Stimulated activated CD8-positive, alpha-beta memory T cell treated with anti-CD3 and anti-CD28 coated beads, Interleukin-4, amount 100 ng/mL, for 48 hours (primary cell): ENCODE results near the gene IGF2BP1.

ENCODE experiments used
- DNase-seq: peaks from one replicate; pipeline ENCODE4 v3.0.0-alpha.2; 2020

Gene IGF2BP1

DNA sequence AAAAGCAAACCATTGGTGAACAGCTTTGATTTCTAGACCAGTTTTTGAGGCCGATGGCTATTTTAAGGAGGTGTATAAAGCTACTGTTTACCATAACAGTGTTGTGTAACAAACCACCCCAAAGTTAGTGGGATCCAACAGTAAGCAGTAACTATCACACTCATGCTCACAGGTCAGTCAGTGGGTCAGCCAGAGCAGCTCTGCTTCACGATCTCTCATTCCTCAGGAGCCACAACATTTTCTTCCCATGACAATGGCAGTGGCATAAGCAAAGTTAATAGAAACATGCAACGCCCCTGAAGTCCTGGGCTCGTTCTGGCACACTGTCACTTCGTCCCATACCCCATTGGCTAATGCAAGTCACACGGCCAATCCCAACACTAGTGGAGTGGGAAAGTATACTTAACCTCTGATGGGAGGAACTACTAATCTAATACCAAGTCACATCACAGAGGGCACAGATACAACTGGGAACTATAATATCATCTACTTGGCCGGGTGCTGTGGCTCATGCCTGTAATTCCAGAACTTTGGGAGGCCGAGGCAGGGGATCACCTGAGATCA lies 107.4 kb downstream of the IGF2BP1 start:
- DNase-seq, result no peak
